Thymus (tissue), 11 donors: ENCODE data around the gene KRTAP2-3. TPM values are rescaled to one million over a fixed set of nuclear protein-coding genes. Genes with fewer than 3 reads are reported as not detected.

Experiments used
- DNase-seq, 9 donors: peaks; one replicate each; pipeline ENCODE4 v3.0.0-alpha.2; 2013; ENCODE audit warnings: low spot score in 9 of 9, low read depth in 6 of 9, missing footprints in 1 of 9
- H3K27ac ChIP-seq, 2 donors: one replicate each; pipeline ENCODE4 v1.5.1; 2013; ENCODE audit warnings: control low read depth in 1 of 2, low read depth in 1 of 2, low read length in 1 of 2, mild to moderate bottlenecking in 1 of 2, moderate library complexity in 1 of 2
- H3K27me3 ChIP-seq, 2 donors: one replicate each; pipeline ENCODE4 v1.5.1; 2013; ENCODE audit warnings: low read length in 1 of 2; ENCODE audit not compliant: control insufficient read depth in 2 of 2, insufficient read depth in 1 of 2
- H3K36me3 ChIP-seq, 2 donors: one replicate each; pipeline ENCODE4 v1.5.1; 2013; ENCODE audit warnings: low read length in 1 of 2, mild to moderate bottlenecking in 1 of 2, moderate library complexity in 1 of 2; ENCODE audit not compliant: control insufficient read depth in 2 of 2, insufficient read depth in 2 of 2
- H3K4me1 ChIP-seq, 2 donors: one replicate each; pipeline ENCODE4 v1.5.1; 2013; ENCODE audit warnings: low read length in 2 of 2; ENCODE audit not compliant: control insufficient read depth in 2 of 2, insufficient read depth in 2 of 2
- H3K4me3 ChIP-seq, 2 donors: one replicate each; pipeline ENCODE4 v1.5.1; 2013; ENCODE audit warnings: low read length in 2 of 2, control low read depth in 1 of 2, mild to moderate bottlenecking in 1 of 2
- H3K9me3 ChIP-seq, 2 donors: one replicate each; pipeline ENCODE4 v1.5.1; 2013; ENCODE audit warnings: low read length in 1 of 2, mild to moderate bottlenecking in 1 of 2; ENCODE audit not compliant: control insufficient read depth in 2 of 2, insufficient read depth in 1 of 2
- WGBS: extraction: QIAGEN DNeasy Blood & Tissue Kit; methylation state at CpG from one replicate; pipeline ENCODE4 v1.1.7; 2013; 5-methylcytosine and 5-hydroxymethylcytosine counted together
- polyA plus RNA-seq: library from polyadenylated mRNA; stranded (reverse); fragments of 200-250 nt; gene quantifications from one replicate; pipeline ENCODE4 v1.2.3, GENCODE V29; 2013
- total RNA-seq: library from RNA; stranded (reverse); fragments of 120-200 nt; gene quantifications from one replicate; pipeline ENCODE4 v1.2.4, GENCODE V29; 2013
- donor health status: healthy.

The KRTAP2-3 gene
- total and polyA plus RNA-seq, 2 donors, result 0.18 TPM; not detected in 1

DNA sequence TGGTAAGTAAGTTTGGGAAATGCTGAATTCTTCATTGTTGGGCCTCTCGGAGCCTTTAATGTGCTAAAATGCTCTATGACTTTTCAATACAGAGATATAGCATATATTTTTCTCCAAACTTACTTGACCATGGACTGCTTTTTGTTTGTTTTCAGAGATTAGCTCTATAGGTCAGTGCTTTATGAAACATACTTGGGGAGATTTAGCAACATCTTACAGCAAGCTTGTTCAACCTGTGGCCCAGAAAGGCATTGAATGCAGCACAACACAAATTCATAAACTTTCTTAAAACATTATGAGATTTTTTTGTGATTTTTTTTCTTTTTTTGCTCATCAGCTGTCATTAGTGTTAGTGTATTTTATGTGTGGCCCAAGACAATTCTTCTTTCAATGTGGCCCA is 50.0 kb downstream of the KRTAP2-3 start:
- Histone ChIP-seq H3K27ac (no peak overlapping the region), H3K4me1 (no peaks in the 10 kb centered on the region), H3K9me3 (no peaks in the 10 kb centered on the region), H3K27me3 (peaks cover 0 to 2% of the 10 kb centered on the region in 2 donors), H3K36me3 (no peaks in the 10 kb centered on the region), H3K4me3 (no peak overlapping the region)
- DNase-seq, result no peak
- WGBS, result 100% methylated on average over 1 of the region's 1 CpG

DNA sequence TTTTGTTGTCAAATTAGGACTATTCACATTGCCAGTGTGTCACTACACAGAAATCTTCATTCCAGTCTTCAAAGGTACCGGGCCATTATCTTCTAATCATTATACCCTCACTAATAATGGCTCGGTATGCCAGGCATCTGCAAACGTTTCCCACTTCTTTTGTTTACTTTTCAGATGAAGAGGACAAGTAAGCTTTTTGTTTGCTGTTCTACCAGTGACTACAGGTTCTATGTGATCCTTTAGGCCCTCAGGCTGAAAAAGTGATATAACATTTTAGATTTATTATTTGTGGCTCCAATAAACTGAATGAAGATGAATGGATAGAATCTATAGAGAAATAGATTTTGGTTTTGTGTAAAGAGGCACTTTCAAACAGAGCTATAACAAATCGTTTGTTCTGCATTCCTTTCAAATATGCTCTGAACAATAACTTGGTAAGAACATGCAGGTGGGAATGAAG is 50.6 kb downstream of the KRTAP2-3 start:
- Histone ChIP-seq H3K36me3 (no peaks in the 10 kb centered on the region), H3K4me3 (no peak overlapping the region), H3K4me1 (no peaks in the 10 kb centered on the region), H3K9me3 (no peaks in the 10 kb centered on the region), H3K27ac (no peak overlapping the region), H3K27me3 (peaks cover 0 to 5% of the 10 kb centered on the region in 2 donors)
- DNase-seq, result no peak
- WGBS, result 90% methylated on average over 4 of the region's 4 CpGs

Other genes with a start within 250 kb of the KRTAP2-3 start
Only the 30 nearest of the 38 such genes appear.
- 0.85 TPM for gene KRT20, start 174.9 kb downstream of the KRTAP2-3 start, total RNA-seq
- 3.8 TPM for gene KRT20, start 174.9 kb downstream of the KRTAP2-3 start, polyA plus RNA-seq
- 1.5 TPM for gene KRT23, start 122.5 kb downstream of the KRTAP2-3 start, total RNA-seq
- gene KRT23, start 122.5 kb downstream of the KRTAP2-3 start, polyA plus RNA-seq, result 30.7 TPM
- gene KRT39, start 93.2 kb downstream of the KRTAP2-3 start, total RNA-seq, result not detected
- 0.23 TPM for gene KRT39, start 93.2 kb downstream of the KRTAP2-3 start, polyA plus RNA-seq
- 0.09 TPM for gene KRT40, start 75.8 kb downstream of the KRTAP2-3 start, total RNA-seq
- gene KRT40, start 75.8 kb downstream of the KRTAP2-3 start, polyA plus RNA-seq, result 0.11 TPM
- gene KRTAP3-3, start 66.0 kb downstream of the KRTAP2-3 start, total RNA-seq, result not detected
- gene KRTAP3-3, start 66.0 kb downstream of the KRTAP2-3 start, polyA plus RNA-seq, result 0.87 TPM
- not detected for gene KRTAP3-2, start 60.2 kb downstream of the KRTAP2-3 start, total RNA-seq
- 0.09 TPM for gene KRTAP3-2, start 60.2 kb downstream of the KRTAP2-3 start, polyA plus RNA-seq
- not detected for gene KRTAP3-1, start 51.0 kb downstream of the KRTAP2-3 start, total RNA-seq
- gene KRTAP3-1, start 51.0 kb downstream of the KRTAP2-3 start, polyA plus RNA-seq, result 0.09 TPM
- gene KRTAP1-5, start 32.9 kb downstream of the KRTAP2-3 start, total RNA-seq, result not detected
- 0.05 TPM for gene KRTAP1-5, start 32.9 kb downstream of the KRTAP2-3 start, polyA plus RNA-seq
- not detected for gene KRTAP1-4, start 29.9 kb downstream of the KRTAP2-3 start, total RNA-seq
- gene KRTAP1-4, start 29.9 kb downstream of the KRTAP2-3 start, polyA plus RNA-seq, result not detected
- not detected for gene KRTAP1-3, start 25.2 kb downstream of the KRTAP2-3 start, total RNA-seq
- gene KRTAP1-3, start 25.2 kb downstream of the KRTAP2-3 start, polyA plus RNA-seq, result not detected
- gene KRTAP1-1, start 18.7 kb downstream of the KRTAP2-3 start, total RNA-seq, result not detected
- 0.14 TPM for gene KRTAP1-1, start 18.7 kb downstream of the KRTAP2-3 start, polyA plus RNA-seq
- not detected for gene KRTAP2-1, start 12.8 kb downstream of the KRTAP2-3 start, total RNA-seq
- 0.05 TPM for gene KRTAP2-1, start 12.8 kb downstream of the KRTAP2-3 start, polyA plus RNA-seq
- gene KRTAP2-2, start 4.9 kb downstream of the KRTAP2-3 start, total RNA-seq, result not detected
- not detected for gene KRTAP2-2, start 4.9 kb downstream of the KRTAP2-3 start, polyA plus RNA-seq
- not detected for gene KRTAP2-4, start 5.8 kb upstream of the KRTAP2-3 start, total RNA-seq
- not detected for gene KRTAP2-4, start 5.8 kb upstream of the KRTAP2-3 start, polyA plus RNA-seq
- gene KRTAP4-7, start 24.0 kb upstream of the KRTAP2-3 start, total RNA-seq, result not detected
- gene KRTAP4-7, start 24.0 kb upstream of the KRTAP2-3 start, polyA plus RNA-seq, result not detected
- not detected for gene KRTAP4-8, start 38.0 kb upstream of the KRTAP2-3 start, total RNA-seq
- gene KRTAP4-8, start 38.0 kb upstream of the KRTAP2-3 start, polyA plus RNA-seq, result 0.02 TPM
- gene KRTAP4-16, start 42.1 kb upstream of the KRTAP2-3 start, total RNA-seq, result not detected
- gene KRTAP4-16, start 42.1 kb upstream of the KRTAP2-3 start, polyA plus RNA-seq, result not detected
- not detected for gene KRTAP4-9, start 45.3 kb upstream of the KRTAP2-3 start, total RNA-seq
- gene KRTAP4-9, start 45.3 kb upstream of the KRTAP2-3 start, polyA plus RNA-seq, result not detected
- not detected for gene KRTAP4-11, start 58.3 kb upstream of the KRTAP2-3 start, total RNA-seq
- not detected for gene KRTAP4-11, start 58.3 kb upstream of the KRTAP2-3 start, polyA plus RNA-seq
- not detected for gene KRTAP4-12, start 64.1 kb upstream of the KRTAP2-3 start, total RNA-seq
- not detected for gene KRTAP4-12, start 64.1 kb upstream of the KRTAP2-3 start, polyA plus RNA-seq
- gene KRTAP4-6, start 80.4 kb upstream of the KRTAP2-3 start, total RNA-seq, result not detected
- not detected for gene KRTAP4-6, start 80.4 kb upstream of the KRTAP2-3 start, polyA plus RNA-seq
- gene KRTAP4-5, start 89.7 kb upstream of the KRTAP2-3 start, total RNA-seq, result not detected
- gene KRTAP4-5, start 89.7 kb upstream of the KRTAP2-3 start, polyA plus RNA-seq, result not detected
- not detected for gene KRTAP4-4, start 100.6 kb upstream of the KRTAP2-3 start, total RNA-seq
- not detected for gene KRTAP4-4, start 100.6 kb upstream of the KRTAP2-3 start, polyA plus RNA-seq
- gene KRTAP4-3, start 108.1 kb upstream of the KRTAP2-3 start, total RNA-seq, result not detected
- gene KRTAP4-3, start 108.1 kb upstream of the KRTAP2-3 start, polyA plus RNA-seq, result not detected
- gene KRTAP4-2, start 118.1 kb upstream of the KRTAP2-3 start, total RNA-seq, result not detected
- gene KRTAP4-2, start 118.1 kb upstream of the KRTAP2-3 start, polyA plus RNA-seq, result not detected
- gene KRTAP4-1, start 124.8 kb upstream of the KRTAP2-3 start, total RNA-seq, result not detected
- not detected for gene KRTAP4-1, start 124.8 kb upstream of the KRTAP2-3 start, polyA plus RNA-seq
- gene KRTAP9-1, start 129.8 kb upstream of the KRTAP2-3 start, total RNA-seq, result not detected
- not detected for gene KRTAP9-1, start 129.8 kb upstream of the KRTAP2-3 start, polyA plus RNA-seq
- not detected for gene KRTAP9-2, start 166.5 kb upstream of the KRTAP2-3 start, total RNA-seq
- gene KRTAP9-2, start 166.5 kb upstream of the KRTAP2-3 start, polyA plus RNA-seq, result not detected
- gene KRTAP9-3, start 172.3 kb upstream of the KRTAP2-3 start, total RNA-seq, result not detected
- not detected for gene KRTAP9-3, start 172.3 kb upstream of the KRTAP2-3 start, polyA plus RNA-seq
- gene KRTAP9-8, start 177.9 kb upstream of the KRTAP2-3 start, total RNA-seq, result not detected
- 0.09 TPM for gene KRTAP9-8, start 177.9 kb upstream of the KRTAP2-3 start, polyA plus RNA-seq